ENCODE results near the gene MICA. TPM values are rescaled to one million over a fixed set of nuclear protein-coding genes. Genes with fewer than 3 reads are reported as not detected.

The MICA gene
- total and polyA plus RNA-seq, 9 of the 15 experiments (the other 6 are each of a cell fraction or from before 2014, with no cell fraction given), result 11.8 to 24.6 (median 16.7) TPM

- peak; percentile 49 for TF ChIP-seq MGA (IDR thresholded peaks at IDR 0.05)
- TF ChIP-seq NUFIP1 (IDR thresholded peaks at IDR 0.05; ENCODE audit: partially characterized antibody), result no peak
- no peak for TF ChIP-seq ZBTB34 (CRISPR knock-in tag; IDR thresholded peaks at IDR 0.05)
- peak; percentile 70 for TF ChIP-seq CTCFL (IDR thresholded peaks at IDR 0.05; ENCODE audit: borderline replicate concordance, insufficient read depth, low read depth, low read length, poor library complexity, severe bottlenecking)
- no peak for TF ChIP-seq ZNF444 (CRISPR knock-in tag; IDR thresholded peaks at IDR 0.05)
- no peak for TF ChIP-seq GTF2B (IDR thresholded peaks at IDR 0.05; ENCODE audit: extremely low read depth, insufficient read length)
- peak in 1 of 2 experiments; percentile 21; a peak in 1 of 4 replicates for TF ChIP-seq TRIM24 (IDR thresholded peaks at IDR 0.05)
- TF ChIP-seq MXD1 (CRISPR knock-in tag; IDR thresholded peaks at IDR 0.05; ENCODE audit: borderline replicate concordance, poor library complexity, severe bottlenecking), result no peak
- TF ChIP-seq MEIS2 (IDR thresholded peaks at IDR 0.05; ENCODE audit: partially characterized antibody), result no peak
Observed at GRCh38 chr6:31399589-31400466, 3.6 kb upstream of the MICA start (continued).
